ENCODE measurements around the gene FDX2. TPM values are rescaled to one million over a fixed set of nuclear protein-coding genes. Genes with fewer than 3 reads are reported as not detected.

The FDX2 gene
- total RNA-seq, 1 experiment from 2014 or later: 26.2 TPM

DNA sequence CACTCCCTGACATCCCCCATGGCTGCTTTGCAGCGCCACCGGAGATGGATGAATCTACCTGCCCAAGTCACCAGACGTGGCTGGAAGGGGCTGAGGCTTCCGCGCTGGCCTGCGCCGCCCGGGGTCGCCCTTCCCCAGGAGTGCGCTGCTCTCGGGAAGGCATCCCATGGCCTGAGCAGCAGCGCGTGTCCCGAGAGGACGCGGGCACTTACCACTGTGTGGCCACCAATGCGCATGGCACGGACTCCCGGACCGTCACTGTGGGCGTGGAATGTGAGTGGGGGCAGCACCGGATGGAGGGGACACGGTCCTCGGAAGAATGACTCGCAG is 21.5 kb downstream of the FDX2 start (continued):
- TF ChIP-seq, protein P1, sequence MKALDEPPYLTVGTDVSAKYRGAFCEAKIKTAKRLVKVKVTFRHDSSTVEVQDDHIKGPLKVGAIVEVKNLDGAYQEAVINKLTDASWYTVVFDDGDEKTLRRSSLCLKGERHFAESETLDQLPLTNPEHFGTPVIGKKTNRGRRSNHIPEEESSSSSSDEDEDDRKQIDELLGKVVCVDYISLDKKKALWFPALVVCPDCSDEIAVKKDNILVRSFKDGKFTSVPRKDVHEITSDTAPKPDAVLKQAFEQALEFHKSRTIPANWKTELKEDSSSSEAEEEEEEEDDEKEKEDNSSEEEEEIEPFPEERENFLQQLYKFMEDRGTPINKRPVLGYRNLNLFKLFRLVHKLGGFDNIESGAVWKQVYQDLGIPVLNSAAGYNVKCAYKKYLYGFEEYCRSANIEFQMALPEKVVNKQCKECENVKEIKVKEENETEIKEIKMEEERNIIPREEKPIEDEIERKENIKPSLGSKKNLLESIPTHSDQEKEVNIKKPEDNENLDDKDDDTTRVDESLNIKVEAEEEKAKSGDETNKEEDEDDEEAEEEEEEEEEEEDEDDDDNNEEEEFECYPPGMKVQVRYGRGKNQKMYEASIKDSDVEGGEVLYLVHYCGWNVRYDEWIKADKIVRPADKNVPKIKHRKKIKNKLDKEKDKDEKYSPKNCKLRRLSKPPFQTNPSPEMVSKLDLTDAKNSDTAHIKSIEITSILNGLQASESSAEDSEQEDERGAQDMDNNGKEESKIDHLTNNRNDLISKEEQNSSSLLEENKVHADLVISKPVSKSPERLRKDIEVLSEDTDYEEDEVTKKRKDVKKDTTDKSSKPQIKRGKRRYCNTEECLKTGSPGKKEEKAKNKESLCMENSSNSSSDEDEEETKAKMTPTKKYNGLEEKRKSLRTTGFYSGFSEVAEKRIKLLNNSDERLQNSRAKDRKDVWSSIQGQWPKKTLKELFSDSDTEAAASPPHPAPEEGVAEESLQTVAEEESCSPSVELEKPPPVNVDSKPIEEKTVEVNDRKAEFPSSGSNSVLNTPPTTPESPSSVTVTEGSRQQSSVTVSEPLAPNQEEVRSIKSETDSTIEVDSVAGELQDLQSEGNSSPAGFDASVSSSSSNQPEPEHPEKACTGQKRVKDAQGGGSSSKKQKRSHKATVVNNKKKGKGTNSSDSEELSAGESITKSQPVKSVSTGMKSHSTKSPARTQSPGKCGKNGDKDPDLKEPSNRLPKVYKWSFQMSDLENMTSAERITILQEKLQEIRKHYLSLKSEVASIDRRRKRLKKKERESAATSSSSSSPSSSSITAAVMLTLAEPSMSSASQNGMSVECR (CRISPR knock-in tag; IDR thresholded peaks at IDR 0.05; ENCODE audit: borderline replicate concordance): no peak
- TF ChIP-seq, protein P2, sequence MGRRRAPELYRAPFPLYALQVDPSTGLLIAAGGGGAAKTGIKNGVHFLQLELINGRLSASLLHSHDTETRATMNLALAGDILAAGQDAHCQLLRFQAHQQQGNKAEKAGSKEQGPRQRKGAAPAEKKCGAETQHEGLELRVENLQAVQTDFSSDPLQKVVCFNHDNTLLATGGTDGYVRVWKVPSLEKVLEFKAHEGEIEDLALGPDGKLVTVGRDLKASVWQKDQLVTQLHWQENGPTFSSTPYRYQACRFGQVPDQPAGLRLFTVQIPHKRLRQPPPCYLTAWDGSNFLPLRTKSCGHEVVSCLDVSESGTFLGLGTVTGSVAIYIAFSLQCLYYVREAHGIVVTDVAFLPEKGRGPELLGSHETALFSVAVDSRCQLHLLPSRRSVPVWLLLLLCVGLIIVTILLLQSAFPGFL (CRISPR knock-in tag; IDR thresholded peaks at IDR 0.05; ENCODE audit: borderline replicate concordance): no peak
- no peak for TF ChIP-seq ZNF219 (CRISPR knock-in tag; IDR thresholded peaks at IDR 0.05; ENCODE audit: borderline replicate concordance)
- TF ChIP-seq NFE2L1 (CRISPR knock-in tag; IDR thresholded peaks at IDR 0.05): no peak

GRCh38 chr19:10293637-10294367 is 22.0 kb downstream of the FDX2 start:
- Mint-ChIP-seq H3K27me3 (ENCODE audit: low read depth) (peaks cover 97% of the 10 kb centered on the region), H3K4me1 (peaks cover 29% of the 10 kb centered on the region), H3K4me3 (peak overlapping the region; percentile 82), H3K9me3 (no peaks in the 10 kb centered on the region), H3K36me3 (no peaks in the 10 kb centered on the region), H3K27ac (no peak overlapping the region)
- no peak for ATAC-seq
- DNase-seq (ENCODE audit: low spot score): no peak
- CTCF ChIA-PET: interaction anchor here (0.6 to 9.0 kb wide), 5 partner anchors 13 to 122 kb away, joined by 3 to 180 read pairs (median 7); partner anchors contain the start of gene ICAM1
- TF ChIP-seq ZBTB43 (CRISPR knock-in tag; IDR thresholded peaks at IDR 0.05) (no peak), NR2C2 (CRISPR knock-in tag; IDR thresholded peaks at IDR 0.05) (0 out of 2 replicates have a peak, but pooled peaks have one; percentile 25)
- TF ChIP-seq, protein P3, sequence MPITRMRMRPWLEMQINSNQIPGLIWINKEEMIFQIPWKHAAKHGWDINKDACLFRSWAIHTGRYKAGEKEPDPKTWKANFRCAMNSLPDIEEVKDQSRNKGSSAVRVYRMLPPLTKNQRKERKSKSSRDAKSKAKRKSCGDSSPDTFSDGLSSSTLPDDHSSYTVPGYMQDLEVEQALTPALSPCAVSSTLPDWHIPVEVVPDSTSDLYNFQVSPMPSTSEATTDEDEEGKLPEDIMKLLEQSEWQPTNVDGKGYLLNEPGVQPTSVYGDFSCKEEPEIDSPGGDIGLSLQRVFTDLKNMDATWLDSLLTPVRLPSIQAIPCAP (CRISPR knock-in tag; IDR thresholded peaks at IDR 0.05): 0 out of 2 replicates have a peak, but pooled peaks have one; percentile 43
- POLR2A ChIA-PET: no interaction called here

GRCh38 chr19:10292789-10293636 is 22.8 kb downstream of the FDX2 start:
- Mint-ChIP-seq H3K27ac (no peak overlapping the region; the same call in 1 of the 2 replicates), H3K4me1 (peaks cover 33% of the 10 kb centered on the region), H3K27me3 (ENCODE audit: low read depth) (peaks cover 98% of the 10 kb centered on the region), H3K9me3 (no peaks in the 10 kb centered on the region), H3K36me3 (no peaks in the 10 kb centered on the region), H3K4me3 (peak overlapping the region; percentile 82)
- TF ChIP-seq NFYB (CRISPR knock-in tag; conservative IDR thresholded peaks at IDR 0.05; ENCODE audit: low read depth): no peak
- TF ChIP-seq MAX (CRISPR knock-in tag; IDR thresholded peaks at IDR 0.05): no peak
- TF ChIP-seq ESRRA (CRISPR knock-in tag; IDR thresholded peaks at IDR 0.05; ENCODE audit: borderline replicate concordance): no peak
- no peak for TF ChIP-seq RORB (CRISPR knock-in tag; IDR thresholded peaks at IDR 0.05)
- ChIA-PET CTCF (interaction anchor here (0.6 to 9.0 kb wide), 9 partner anchors 17 to 131 kb away, joined by 3 to 180 read pairs (median 4); partner anchors contain the start of gene ICAM1), POLR2A (interaction anchor here (0.9 kb wide), 1 partner anchor 24 kb away, joined by 3 read pairs; no protein-coding TSS in a partner anchor)
- DNase-seq (ENCODE audit: low spot score) (peak; percentile 57), ATAC-seq (no peak)

Data from WTC11 (cell line).